Natural killer cell (primary cell): ENCODE measurements around the gene THYN1. TPM values are rescaled to one million over a fixed set of nuclear protein-coding genes. Genes with fewer than 3 reads are reported as not detected.

Source experiments
- ATAC-seq, 3 donors: fragments of 150-1000 bp in 2 of 3; fragments of 200-7000 bp in 1 of 3; cut with Tn5 transposase; 1 replicate in 1 of 3; 2 replicates in 2 of 3; pipeline ENCODE4 v1.10.0; 2021; ENCODE audit warnings: mild to moderate bottlenecking in 2 of 3, moderate library complexity in 2 of 3
- DNase-seq, 2 donors: peaks; one replicate each; pipeline versions ENCODE4 v3.0.0 to v3.0.0-alpha.2; 2013 to 2021; ENCODE audit warnings: mixed read lengths in 1 of 2
- H3K27ac ChIP-seq: one replicate; pipeline ENCODE4 v1.5.1; 2013; ENCODE audit warnings: mild to moderate bottlenecking, low read length
- H3K27me3 ChIP-seq: one replicate; pipeline ENCODE4 v1.6.1; 2013; ENCODE audit warnings: low read length; ENCODE audit not compliant: control insufficient read depth, insufficient read depth
- H3K36me3 ChIP-seq: one replicate; pipeline ENCODE4 v1.6.1; 2013; ENCODE audit warnings: low read length; ENCODE audit not compliant: control insufficient read depth, insufficient read depth
- H3K4me1 ChIP-seq: one replicate; pipeline ENCODE4 v1.6.1; 2013; ENCODE audit warnings: low read length; ENCODE audit not compliant: control insufficient read depth, insufficient read depth
- H3K4me3 ChIP-seq: one replicate; pipeline ENCODE4 v1.5.1; 2013; ENCODE audit warnings: low read length
- H3K9me3 ChIP-seq: one replicate; pipeline ENCODE4 v1.6.1; 2013; ENCODE audit warnings: low read length; ENCODE audit not compliant: control insufficient read depth, insufficient read depth
- H3K27ac Mint-ChIP-seq, 2 donors: one replicate each; pipeline ENCODE4 v1.8.0; 2022; ENCODE audit warnings: mild to moderate bottlenecking in 2 of 2, mixed read lengths in 2 of 2, moderate library complexity in 1 of 2
- H3K27me3 Mint-ChIP-seq, 2 donors: one replicate each; pipeline ENCODE4 v1.8.0; 2022; ENCODE audit warnings: low read depth in 2 of 2, mixed read lengths in 2 of 2
- H3K36me3 Mint-ChIP-seq: one replicate; pipeline ENCODE4 v1.8.0; 2022; ENCODE audit warnings: mixed read lengths
- H3K4me1 Mint-ChIP-seq, 2 donors: one replicate each; pipeline ENCODE4 v1.8.0; 2022; ENCODE audit warnings: mixed read lengths in 2 of 2
- H3K4me3 Mint-ChIP-seq: one replicate; pipeline ENCODE4 v1.8.0; 2022; ENCODE audit warnings: mild to moderate bottlenecking, moderate library complexity, mixed read lengths
- H3K9me3 Mint-ChIP-seq, 2 donors: one replicate each; pipeline ENCODE4 v1.8.0; 2022; ENCODE audit warnings: mixed read lengths in 2 of 2
- CTCF ChIP-seq: fragments of 200-600 bp; IDR thresholded peaks from one replicate; pipeline ENCODE4 v1.8.0; 2022; ENCODE audit warnings: antibody characterized with exemption
- WGBS: methylation state at CpG from one replicate; pipeline ENCODE4 v1.1.7; 2013; ENCODE audit warnings: missing lambda C conversion rate; ENCODE audit not compliant: insufficient coverage; 5-methylcytosine and 5-hydroxymethylcytosine counted together
- intact Hi-C: fragments of 100-400 bp; cut with micrococcal nuclease; formaldehyde crosslinking; loops from one replicate; pipeline ENCODE4 v1.14.2; 2022
- total RNA-seq, 4 donors: library from RNA; stranded (reverse); fragments of 120-200 nt in 1 of 4; gene quantifications; one replicate each; pipeline versions ENCODE4 v1.2.3 to v1.2.4, GENCODE V29; 2013 to 2022

Gene THYN1
- total RNA-seq, 3 donors from 2014 or later (not counting 1 experiment from before 2014, with no cell fraction given): 21.6 to 25.4 (median 24.0) TPM

- Histone ChIP-seq H3K27ac (peak overlapping the region; percentile 26), H3K4me1 (peaks cover 43% of the 10 kb centered on the region), H3K9me3 (no peaks in the 10 kb centered on the region), H3K4me3 (peak overlapping the region; percentile 80), H3K27me3 (no peaks in the 10 kb centered on the region), H3K36me3 (no peaks in the 10 kb centered on the region)
- WGBS: under 1% methylated on average over 93 of the region's 93 CpGs
- Mint-ChIP-seq H3K27me3 (no peaks in the 10 kb centered on the region), H3K4me3 (peak overlapping the region; percentile 94), H3K36me3 (no peaks in the 10 kb centered on the region), H3K4me1 (peaks cover 73 to 74% of the 10 kb centered on the region in 2 donors), H3K27ac (peak overlapping the region; percentile 96 to 97), H3K9me3 (no peaks in the 10 kb centered on the region)
- DNase-seq: peak; percentile 36 to 68
- ATAC-seq: peak; percentile 4 to 11 (median 9)
- intact Hi-C loops: loop anchor here (1.0 to 10.0 kb wide), 2 partner anchors 28 to 360 kb away; partner anchors contain the start of genes ACAD8 and THYN1
- no peak for TF ChIP-seq CTCF
Measured at GRCh38 chr11:134224710-134225664, 28.2 kb downstream of the THYN1 start.

DNA sequence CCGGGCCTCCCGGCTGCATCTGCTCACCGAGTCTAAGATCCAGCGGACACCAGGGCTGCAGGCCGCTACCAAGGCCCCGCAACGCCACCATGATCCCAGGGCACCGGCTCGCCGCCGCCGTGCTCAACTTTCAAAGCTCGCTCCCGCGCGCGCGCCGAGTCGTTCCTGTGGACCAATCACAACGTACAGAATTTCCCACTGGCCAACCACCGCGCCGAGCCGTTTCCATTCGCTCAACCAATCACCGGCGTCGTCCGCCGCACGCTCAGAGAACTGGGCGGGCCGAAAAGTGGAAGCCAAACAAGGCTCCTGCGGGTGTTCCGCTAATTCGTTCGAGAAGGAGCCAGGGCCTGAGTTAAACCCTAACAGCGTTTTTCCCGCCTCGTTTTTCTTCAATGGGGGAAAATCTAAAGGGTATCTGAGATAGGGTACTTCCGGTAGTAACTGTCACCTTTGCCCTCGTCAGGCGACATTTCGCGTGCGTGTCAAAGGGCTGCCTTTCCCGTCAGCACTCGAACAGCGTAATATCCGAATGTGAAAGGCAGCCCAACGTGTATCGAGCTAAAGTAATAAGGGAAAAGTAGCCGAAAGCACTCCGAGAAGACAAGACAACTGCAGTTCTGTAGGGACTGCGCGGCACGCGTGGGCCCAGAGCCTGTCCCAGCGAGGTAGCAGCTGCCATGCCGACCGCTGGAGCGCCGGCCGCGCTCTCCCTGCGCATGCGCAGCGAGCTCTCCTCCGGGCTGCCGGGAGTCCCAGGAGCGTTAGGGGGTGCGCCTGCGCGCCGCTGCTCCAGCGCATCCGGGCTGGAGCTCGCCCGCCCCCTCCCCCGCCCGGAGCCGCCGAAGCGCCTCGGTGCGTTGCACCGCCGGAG is 29.1 kb downstream of the THYN1 start, which contains the start of the genes NCAPD3 and VPS26B:
NCAPD3 (minus strand) TSS at position 132 of the 874 bp plus-strand sequence; CDS start at position 91, 41 bp downstream.
VPS26B (plus strand) TSS at position 836 of the 874 bp plus-strand sequence. CDS start 452 bp downstream, outside the sequence.
- H3K27me3 Mint-ChIP-seq: no peaks in the 10 kb centered on the region

DNA sequence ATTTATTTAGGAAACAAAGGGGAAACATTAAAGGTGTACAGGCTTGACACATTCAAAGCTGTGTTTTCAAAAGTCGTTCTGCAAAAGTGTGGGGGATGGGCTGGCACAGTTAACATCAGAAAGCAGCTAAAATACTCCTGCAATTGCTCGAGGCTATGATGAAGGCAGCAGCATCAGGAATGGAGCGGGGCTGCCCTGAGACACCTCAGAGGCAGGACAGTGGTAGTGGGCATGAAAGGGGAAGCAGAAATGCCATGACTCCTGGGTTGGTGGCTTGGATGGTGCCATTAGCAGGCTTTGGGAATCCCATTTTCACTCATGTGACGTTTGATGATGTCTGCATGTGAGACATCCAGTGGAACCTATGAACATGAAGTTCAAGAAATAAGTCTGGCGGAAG is 30.0 kb downstream of the THYN1 start:
- Histone ChIP-seq H3K27ac (no peak overlapping the region), H3K36me3 (peaks cover 15% of the 10 kb centered on the region), H3K27me3 (no peaks in the 10 kb centered on the region), H3K9me3 (no peaks in the 10 kb centered on the region), H3K4me1 (peaks cover 28% of the 10 kb centered on the region), H3K4me3 (peak overlapping the region; percentile 59)
- H3K36me3 Mint-ChIP-seq: no peaks in the 10 kb centered on the region
- intact Hi-C loops: loop anchor here (10.0 kb wide), 1 partner anchor 362 kb away; no protein-coding TSS in a partner anchor
- DNase-seq (no peak), ATAC-seq (no peak)
- H3K9me3 Mint-ChIP-seq: no peaks in the 10 kb centered on the region
- peak overlapping the region; percentile 91 for H3K4me3 Mint-ChIP-seq
- H3K4me1 Mint-ChIP-seq: peaks cover 54 to 55% of the 10 kb centered on the region in 2 donors
- WGBS: 14% methylated on average over 5 of the region's 5 CpGs
- peak overlapping the region; percentile 96 to 97 for H3K27ac Mint-ChIP-seq
- TF ChIP-seq CTCF: no peak
- no peaks in the 10 kb centered on the region for H3K27me3 Mint-ChIP-seq

More for the DNA sequence above, 29.1 kb downstream of the THYN1 start, which contains the start of the genes NCAPD3 and VPS26B:
- no peak for TF ChIP-seq CTCF
- H3K36me3 ChIP-seq: peaks cover 8% of the 10 kb centered on the region
- peak within 1 kb of the TSS; percentile 73 for H3K27ac ChIP-seq
- H3K4me3 ChIP-seq: peak within 1 kb of the TSS; percentile 80
- H3K27ac Mint-ChIP-seq: peak within 1 kb of the TSS; percentile 96 to 97
- WGBS: under 1% methylated on average over 89 of the region's 89 CpGs
- intact Hi-C loops: loop anchor here (1.0 to 10.0 kb wide), 2 partner anchors 29 to 361 kb away; partner anchors contain the start of genes ACAD8 and THYN1
- peaks cover 64% of the 10 kb centered on the region in 2 donors for H3K4me1 Mint-ChIP-seq
- ATAC-seq (peak; percentile 77 to 91 (median 82)), DNase-seq (peak; percentile 94 to 99)
- no peaks in the 10 kb centered on the region for H3K36me3 Mint-ChIP-seq
- peak within 1 kb of the TSS; percentile 96 for H3K4me3 Mint-ChIP-seq
- H3K9me3 Mint-ChIP-seq: no peaks in the 10 kb centered on the region
- H3K27me3 ChIP-seq: no peaks in the 10 kb centered on the region
- no peaks in the 10 kb centered on the region for H3K9me3 ChIP-seq
- H3K4me1 ChIP-seq: peaks cover 34% of the 10 kb centered on the region
